Adrenal gland (tissue), 12 donors: Measurements from ENCODE around the gene CNTNAP1. TPM values are rescaled to one million over a fixed set of nuclear protein-coding genes. Genes with fewer than 3 reads are reported as not detected.

ENCODE experiments used
- DNase-seq, 7 donors: peaks; one replicate each; pipeline ENCODE4 v3.0.0-alpha.2; 2019 to 2020
- H3K27ac ChIP-seq, 5 donors: fragments of 200-600 bp; sonication (generic) in 4 of 5; 1 replicate in 3 of 5; 2 replicates in 2 of 5; pipeline versions ENCODE4 v1.5.1 to v1.8.0; 2016 to 2020; ENCODE audit warnings: mild to moderate bottlenecking in 1 of 5
- H3K27me3 ChIP-seq: fragments of 200-600 bp; 2 replicates; pipeline ENCODE4 v1.8.0; 2021
- H3K36me3 ChIP-seq, 2 donors: fragments of 200-600 bp; replicated peaks in 1 of 2; 1 replicate in 1 of 2; 2 replicates in 1 of 2; pipeline versions ENCODE4 v1.5.1 to v1.8.0; 2018 to 2022
- H3K4me1 ChIP-seq, 2 donors: fragments of 200-600 bp; replicated peaks in 1 of 2; 1 replicate in 1 of 2; 2 replicates in 1 of 2; pipeline versions ENCODE4 v1.5.1 to v1.8.0; 2018 to 2021
- H3K4me3 ChIP-seq, 4 donors: fragments of 200-600 bp; sonication (generic) in 3 of 4; one replicate each; pipeline ENCODE4 v1.5.1; 2016 to 2018
- H3K9me3 ChIP-seq, 3 donors: fragments of 200-600 bp; sonication (generic) in 1 of 3; replicated peaks in 1 of 3; 1 replicate in 2 of 3; 2 replicates in 1 of 3; pipeline versions ENCODE4 v1.5.1 to v1.8.0; 2016 to 2021
- CTCF ChIP-seq, 6 experiments: fragments of 450-650 bp in 4 of 6; fragments of 200-600 bp in 2 of 6; sonication (generic) in 1 of 6; IDR thresholded peaks; 1 replicate in 5 of 6; 2 replicates in 1 of 6; pipeline versions ENCODE4 v1.5.1 to v1.8.0; 2016 to 2021; ENCODE audit warnings: antibody characterized with exemption in 6 of 6, mild to moderate bottlenecking in 2 of 6, moderate library complexity in 1 of 6
- POLR2A ChIP-seq, 2 donors: fragments of 450-650 bp; IDR thresholded peaks; one replicate each; pipeline ENCODE4 v1.6.1; 2017; ENCODE audit warnings: antibody characterized with exemption in 2 of 2, mild to moderate bottlenecking in 2 of 2, moderate library complexity in 1 of 2
- WGBS, 4 donors: extraction: QIAGEN DNeasy Blood & Tissue Kit in 2 of 4; methylation state at CpG; one replicate each; pipeline versions ENCODE4 v1.1.5 to v1.1.7; 2013 to 2017; 5-methylcytosine and 5-hydroxymethylcytosine counted together
- intact Hi-C, 2 donors: fragments of 100-400 bp; cut with DNase I; formaldehyde crosslinking; loops; one replicate each; pipeline versions ENCODE4 v1.14.1 to v1.15.0; 2022 to 2023
- polyA plus RNA-seq, 3 donors: library from polyadenylated mRNA; stranded (reverse); fragments of 200-250 nt in 2 of 3; fragments of 350-450 nt in 1 of 3; fragmentation: Illumina TruSeq in 1 of 3; extraction: RNeasy Lipid Tissue Mini Kit (QIAGEN cat#74804) in 1 of 3; gene quantifications; one replicate each; pipeline ENCODE4 v1.2.3, GENCODE V29; 2013 to 2014
- total RNA-seq, 9 donors: library from RNA; depleted of rRNA in 4 of 9; stranded (reverse); fragments of >200 nt in 4 of 9; fragments of 120-200 nt in 1 of 9; fragmentation: NEBNext Ultra II Directional in 1 of 9; extraction: Animal tissue kit (Norgen Biotek cat#: 25700) in 1 of 9; gene quantifications; one replicate each; pipeline versions ENCODE4 v1.1.0 to v1.2.4, GENCODE V29; 2013 to 2023
- donor health status: healthy with polysubstance abuse.
- donor health status: Bipolar disorder and iron deficiency.
- donor health status: DM: yes; HTN: yes; CAD: no.
- donor health status: DM: no; HTN: no; CAD: no.
- donor health status: DM: no; HTN: no; CAD: no.
- donor health status: DM: yes; HTN: yes; CAD: no.

The CNTNAP1 gene
- total and polyA plus RNA-seq, 12 donors, result 1.6 to 31.9 (median 4.9) TPM

GRCh38 chr17:42677012-42677857, 5.1 kb upstream of the CNTNAP1 start:
- Histone ChIP-seq H3K27me3 (no peaks in the 10 kb centered on the region), H3K4me3 (peak overlapping the region in 3 of 4 donors; percentile 30 to 95 (median 94)), H3K27ac (peak overlapping the region; percentile 84 to 96 (median 91)), H3K4me1 (peaks cover 47 to 72% of the 10 kb centered on the region in 2 donors), H3K36me3 (peaks cover 0 to 14% of the 10 kb centered on the region in 2 donors), H3K9me3 (no peaks in the 10 kb centered on the region)
- peak; percentile 100 for DNase-seq
- WGBS, 4 donors, result 2 to 5% (median 3%) methylated on average over 15 to 33 of the region's 33 CpGs
- no peak for TF ChIP-seq CTCF (IDR thresholded peaks at IDR 0.05)
- no peak for TF ChIP-seq POLR2A (IDR thresholded peaks at IDR 0.05)
- intact Hi-C loops, result loop anchor here in 1 of 2 donors (10.0 kb wide), 1 partner anchor 92 kb away; no protein-coding TSS in a partner anchor

GRCh38 chr17:42677921-42678781, 4.2 kb upstream of the CNTNAP1 start:
- intact Hi-C loops, result loop anchor here in 1 of 2 donors (10.0 kb wide), 1 partner anchor 93 kb away; no protein-coding TSS in a partner anchor
- peak overlapping the region; percentile 84 to 96 (median 91) for H3K27ac ChIP-seq
- H3K4me3 ChIP-seq, result peak overlapping the region in 3 of 4 donors; percentile 30 to 95 (median 49)
- peak; percentile 88 to 95 (median 91) for DNase-seq
- TF ChIP-seq CTCF (IDR thresholded peaks at IDR 0.05), result no peak
- TF ChIP-seq POLR2A (IDR thresholded peaks at IDR 0.05), result peak; percentile 15 to 61
- WGBS, 4 donors, result 0 to 2% (median 1%) methylated on average over 6 to 53 of the region's 53 CpGs
- peaks cover 0 to 5% of the 10 kb centered on the region in 2 donors for H3K36me3 ChIP-seq
- no peaks in the 10 kb centered on the region for H3K27me3 ChIP-seq
- no peaks in the 10 kb centered on the region for H3K9me3 ChIP-seq
- H3K4me1 ChIP-seq, result peaks cover 53 to 79% of the 10 kb centered on the region in 2 donors

GRCh38 chr17:42678951-42679491, 3.3 kb upstream of the CNTNAP1 start:
- peak in 5 of 7 donors; percentile 36 to 81 (median 57) for DNase-seq
- Histone ChIP-seq H3K27ac (peak overlapping the region; percentile 80 to 96 (median 91)), H3K9me3 (no peaks in the 10 kb centered on the region), H3K4me3 (peak overlapping the region in 2 of 4 donors; percentile 49 to 95), H3K4me1 (peaks cover 47 to 77% of the 10 kb centered on the region in 2 donors), H3K36me3 (no peaks in the 10 kb centered on the region), H3K27me3 (no peaks in the 10 kb centered on the region)
- TF ChIP-seq CTCF (IDR thresholded peaks at IDR 0.05), result no peak
- no peak for TF ChIP-seq POLR2A (IDR thresholded peaks at IDR 0.05)
- WGBS, 4 donors, result 15 to 26% (median 21%) methylated on average over 10 to 18 of the region's 18 CpGs
- intact Hi-C loops, result loop anchor here in 1 of 2 donors (10.0 kb wide), 1 partner anchor 94 kb away; no protein-coding TSS in a partner anchor
